ENCODE results near the gene APOL2. TPM values are rescaled to one million over a fixed set of nuclear protein-coding genes. Genes with fewer than 3 reads are reported as not detected.
A peak's percentile ranks its signal among the peaks of the same experiment; 100 is the strongest.
"Not testable (repeated sequence)": the region's sequence is repeated elsewhere in the genome, so short reads cannot be mapped to it uniquely, and the experiment has no call there.

The APOL2 gene
- total RNA-seq, 4 donors from 2014 or later, result 15.6 to 96.2 (median 60.3) TPM

DNA sequence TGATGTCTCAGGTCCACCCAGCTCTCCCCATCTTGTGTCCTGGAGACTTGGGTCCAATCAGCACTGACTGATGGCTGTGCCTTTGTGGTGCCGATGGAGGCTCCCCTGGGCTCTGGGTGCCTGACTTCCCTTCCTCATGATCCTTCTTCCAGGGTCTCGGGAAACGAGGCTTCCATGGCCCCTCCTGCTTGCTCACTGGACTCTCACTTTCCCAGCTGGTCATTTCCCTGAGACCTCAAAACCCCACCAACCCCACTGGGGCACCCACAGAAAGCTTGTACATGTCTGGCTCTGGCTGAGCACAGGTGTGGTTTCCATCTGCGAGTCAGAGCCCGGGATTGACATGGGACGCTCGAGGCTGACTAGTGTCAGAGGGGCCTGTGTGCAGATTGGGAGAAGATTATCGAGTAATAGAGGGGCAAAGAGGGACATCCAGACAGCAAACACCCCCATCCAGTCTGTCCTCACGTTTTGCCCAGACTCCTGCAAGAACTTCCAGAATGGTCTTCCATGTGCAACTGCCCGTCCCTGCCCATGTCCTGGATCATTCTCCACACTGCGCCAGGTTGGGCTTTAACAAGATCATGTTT is 28.7 kb upstream of the APOL2 start:
- H3K36me3 ChIP-seq, result no peaks in the 10 kb centered on the region
- DNase-seq, result peak in 1 of 2 donors; percentile 8
- no peaks in the 10 kb centered on the region for H3K27me3 ChIP-seq
- no peaks in the 10 kb centered on the region for H3K4me1 ChIP-seq
- intact Hi-C loops (cut with DNase I; ENCODE audit: low total_unique reads), result no loop called here
- TF ChIP-seq, protein P1, sequence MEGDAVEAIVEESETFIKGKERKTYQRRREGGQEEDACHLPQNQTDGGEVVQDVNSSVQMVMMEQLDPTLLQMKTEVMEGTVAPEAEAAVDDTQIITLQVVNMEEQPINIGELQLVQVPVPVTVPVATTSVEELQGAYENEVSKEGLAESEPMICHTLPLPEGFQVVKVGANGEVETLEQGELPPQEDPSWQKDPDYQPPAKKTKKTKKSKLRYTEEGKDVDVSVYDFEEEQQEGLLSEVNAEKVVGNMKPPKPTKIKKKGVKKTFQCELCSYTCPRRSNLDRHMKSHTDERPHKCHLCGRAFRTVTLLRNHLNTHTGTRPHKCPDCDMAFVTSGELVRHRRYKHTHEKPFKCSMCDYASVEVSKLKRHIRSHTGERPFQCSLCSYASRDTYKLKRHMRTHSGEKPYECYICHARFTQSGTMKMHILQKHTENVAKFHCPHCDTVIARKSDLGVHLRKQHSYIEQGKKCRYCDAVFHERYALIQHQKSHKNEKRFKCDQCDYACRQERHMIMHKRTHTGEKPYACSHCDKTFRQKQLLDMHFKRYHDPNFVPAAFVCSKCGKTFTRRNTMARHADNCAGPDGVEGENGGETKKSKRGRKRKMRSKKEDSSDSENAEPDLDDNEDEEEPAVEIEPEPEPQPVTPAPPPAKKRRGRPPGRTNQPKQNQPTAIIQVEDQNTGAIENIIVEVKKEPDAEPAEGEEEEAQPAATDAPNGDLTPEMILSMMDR (IDR thresholded peaks at IDR 0.05), result no peak
- TF ChIP-seq POLR2A (IDR thresholded peaks at IDR 0.05), result no peak
- H3K4me3 ChIP-seq, result no peak overlapping the region
- H3K27ac ChIP-seq, result no peak overlapping the region
- no peaks in the 10 kb centered on the region for H3K9me3 ChIP-seq

- Histone ChIP-seq H3K27me3 (no peaks in the 10 kb centered on the region), H3K4me1 (no peaks in the 10 kb centered on the region), H3K4me3 (no peak overlapping the region), H3K36me3 (no peaks in the 10 kb centered on the region), H3K27ac (no peak overlapping the region), H3K9me3 (no peaks in the 10 kb centered on the region)
- intact Hi-C loops (cut with DNase I; ENCODE audit: low total_unique reads), result no loop called here
- TF ChIP-seq, protein P1 (IDR thresholded peaks at IDR 0.05), result no peak
- TF ChIP-seq POLR2A (IDR thresholded peaks at IDR 0.05), result no peak
- peak in 1 of 2 donors; percentile 7 for DNase-seq
Measured at GRCh38 chr22:36267058-36267457, 27.7 kb upstream of the APOL2 start.

DNA sequence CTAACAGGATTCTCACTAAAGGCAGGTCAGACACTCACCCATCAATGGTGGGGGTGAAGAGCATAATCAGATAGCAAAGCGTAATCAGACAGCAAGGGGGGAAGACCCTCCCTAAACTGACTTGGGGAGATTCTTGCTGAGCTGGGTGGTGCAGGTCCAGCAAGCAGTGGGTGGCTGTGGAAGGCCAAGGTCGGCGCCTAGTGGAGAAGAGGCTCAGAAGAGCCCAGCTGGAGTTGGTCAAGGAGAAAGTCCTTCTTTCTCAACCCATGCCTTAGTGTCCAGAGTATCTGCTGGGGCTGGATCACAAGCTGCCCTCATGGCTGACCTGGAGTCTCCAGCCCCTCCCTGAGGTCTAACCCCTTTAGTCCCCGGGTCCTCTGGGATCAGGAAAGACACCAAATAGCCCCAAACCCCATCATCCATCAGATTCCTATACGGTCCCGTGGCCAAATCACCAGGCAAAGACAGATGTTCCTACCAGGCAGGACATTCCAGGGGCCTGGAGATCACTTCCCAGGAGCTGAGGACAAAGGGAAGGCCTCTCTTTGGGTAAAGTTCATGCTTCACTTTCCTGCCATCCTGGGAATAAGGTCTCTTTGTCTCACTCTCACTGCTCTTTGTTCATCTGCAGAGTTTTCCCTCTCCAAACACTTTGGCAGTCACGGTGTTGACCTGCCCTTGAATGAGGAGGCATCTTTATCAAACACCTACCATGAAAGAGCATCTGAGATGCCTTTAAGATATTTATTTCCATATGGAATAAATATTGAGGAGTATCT is 24.7 kb upstream of the APOL2 start:
- H3K4me1 ChIP-seq; H3K36me3 ChIP-seq; H3K27me3 ChIP-seq; H3K9me3 ChIP-seq; DNase-seq; intact Hi-C loops (cut with DNase I; ENCODE audit: low total_unique reads); H3K4me3 ChIP-seq: not testable (repeated sequence)
- H3K27ac ChIP-seq, result peak overlapping the region; percentile 64 to 72

DNA sequence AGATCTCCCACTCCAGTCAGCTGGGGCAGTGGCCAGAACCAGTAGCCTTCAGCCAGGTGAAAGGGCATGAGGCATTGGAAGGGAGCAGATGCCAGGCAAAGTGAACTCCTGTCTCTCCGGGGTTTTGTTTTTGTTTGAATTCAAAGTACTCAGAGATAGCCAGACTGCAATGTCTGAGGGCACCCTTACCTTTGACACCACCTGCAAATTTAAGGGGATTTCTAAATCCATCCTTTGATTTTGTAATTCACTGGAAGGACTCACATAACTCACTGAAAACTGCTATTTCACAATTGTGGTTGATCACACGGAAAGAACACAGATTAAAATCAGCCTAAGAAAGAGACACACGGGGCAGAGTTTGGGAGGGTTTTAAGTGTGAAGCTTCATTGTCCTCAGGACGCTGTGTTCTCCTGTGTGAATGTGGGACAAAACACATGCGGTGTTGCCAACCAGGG is 23.9 kb upstream of the APOL2 start:
- H3K4me1 ChIP-seq, result peaks cover 10 to 14% of the 10 kb centered on the region in 2 donors
- intact Hi-C loops (cut with DNase I; ENCODE audit: low total_unique reads); H3K4me3 ChIP-seq; DNase-seq; H3K27me3 ChIP-seq; H3K36me3 ChIP-seq; H3K9me3 ChIP-seq: not testable (repeated sequence)
- peak overlapping the region; percentile 64 to 72 for H3K27ac ChIP-seq

DNA sequence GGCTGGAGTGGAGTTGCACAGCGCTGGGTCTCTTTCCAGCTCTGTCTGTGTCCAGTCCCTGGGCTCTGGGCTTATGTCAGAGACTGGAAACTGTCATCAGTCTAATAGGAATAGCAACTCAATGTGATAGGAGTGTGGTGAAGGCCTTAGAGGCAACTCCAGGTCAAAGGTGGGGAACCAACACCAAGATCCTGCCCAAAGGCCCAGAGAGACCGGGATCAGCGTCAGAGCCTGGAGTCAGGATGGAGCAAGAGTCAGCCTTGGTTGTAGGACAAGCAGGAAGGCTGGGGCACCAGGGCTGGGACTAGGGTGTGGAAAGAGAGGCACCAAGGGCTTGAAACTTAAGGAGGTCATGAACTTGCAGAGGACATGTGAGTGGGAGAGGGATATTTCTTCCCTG is 23.0 kb upstream of the APOL2 start:
- DNase-seq; H3K4me3 ChIP-seq; H3K36me3 ChIP-seq; H3K27me3 ChIP-seq; H3K9me3 ChIP-seq; intact Hi-C loops (cut with DNase I; ENCODE audit: low total_unique reads): not testable (repeated sequence)
- Histone ChIP-seq H3K4me1 (peaks cover 10 to 17% of the 10 kb centered on the region in 2 donors), H3K27ac (peak overlapping the region; percentile 64 to 72)

- Histone ChIP-seq H3K4me1 (peaks cover 10 to 17% of the 10 kb centered on the region in 2 donors), H3K27ac (peak overlapping the region in 1 of 2 donors; percentile 16)
- DNase-seq; H3K27me3 ChIP-seq; H3K36me3 ChIP-seq; H3K9me3 ChIP-seq; H3K4me3 ChIP-seq; intact Hi-C loops (cut with DNase I; ENCODE audit: low total_unique reads): not testable (repeated sequence)
Measured at GRCh38 chr22:36261675-36262074, 22.3 kb upstream of the APOL2 start.

GRCh38 chr22:36259615-36260300 is 20.4 kb upstream of the APOL2 start:
- TF ChIP-seq POLR2A (IDR thresholded peaks at IDR 0.05), result no peak
- TF ChIP-seq, protein P1 (IDR thresholded peaks at IDR 0.05), result no peak
- no peaks in the 10 kb centered on the region for H3K36me3 ChIP-seq
- no peak for DNase-seq
- H3K4me1 ChIP-seq, result peaks cover 11 to 19% of the 10 kb centered on the region in 2 donors
- peak overlapping the region; percentile 76 to 86 for H3K27ac ChIP-seq
- H3K27me3 ChIP-seq, result no peaks in the 10 kb centered on the region
- intact Hi-C loops (cut with DNase I; ENCODE audit: low total_unique reads), result no loop called here
- no peak overlapping the region for H3K4me3 ChIP-seq
- H3K9me3 ChIP-seq, result no peaks in the 10 kb centered on the region

Measured in uterus (tissue), 4 donors.